Globus pallidus (tissue), 1 donor: ENCODE measurements around the gene TOMM6.

Experiments
- DNase-seq: peaks from one replicate; pipeline ENCODE4 v3.0.0-alpha.2; 2015; ENCODE audit warnings: low spot score

Gene TOMM6

GRCh38 chr6:41824571-41825569, 37.4 kb downstream of the TOMM6 start:
- DNase-seq, result no peak

GRCh38 chr6:41826343-41827022, 39.0 kb downstream of the TOMM6 start:
- no peak for DNase-seq

- DNase-seq, result no peak
Measured at GRCh38 chr6:41832263-41832662, 44.8 kb downstream of the TOMM6 start.

- no peak for DNase-seq
Measured at GRCh38 chr6:41836022-41836659, 48.6 kb downstream of the TOMM6 start.

GRCh38 chr6:41836660-41837052, 49.2 kb downstream of the TOMM6 start:
- DNase-seq, result no peak
